Muscle layer of duodenum (tissue), 2 donors: ENCODE results near the gene TJP1.
"Not testable (repeated sequence)": the region's sequence is repeated elsewhere in the genome, so short reads cannot be mapped to it uniquely, and the experiment has no call there.

Experiments
- H3K27ac ChIP-seq: one replicate; pipeline ENCODE4 v1.7.0; 2013; ENCODE audit warnings: mild to moderate bottlenecking, low read length
- H3K27me3 ChIP-seq: one replicate; pipeline ENCODE4 v1.7.0; 2013; ENCODE audit warnings: low read depth, mild to moderate bottlenecking, control low read depth, low read length
- H3K36me3 ChIP-seq, 2 donors: one replicate each; pipeline ENCODE4 v1.7.0; 2013; ENCODE audit warnings: low read length in 2 of 2, control low read depth in 1 of 2, mild to moderate bottlenecking in 1 of 2; ENCODE audit not compliant: insufficient read depth in 2 of 2, control insufficient read depth in 1 of 2
- H3K4me1 ChIP-seq, 2 donors: one replicate each; pipeline ENCODE4 v1.7.0; 2013; ENCODE audit warnings: low read length in 2 of 2, mild to moderate bottlenecking in 2 of 2, control low read depth in 1 of 2, moderate library complexity in 1 of 2; ENCODE audit not compliant: insufficient read depth in 2 of 2, control insufficient read depth in 1 of 2
- H3K4me3 ChIP-seq, 2 donors: one replicate each; pipeline ENCODE4 v1.7.0; 2013; ENCODE audit warnings: low read length in 2 of 2, low read depth in 1 of 2, mild to moderate bottlenecking in 1 of 2
- H3K9me3 ChIP-seq, 2 donors: one replicate each; pipeline ENCODE4 v1.7.0; 2013; ENCODE audit warnings: low read length in 2 of 2, control low read depth in 1 of 2, mild to moderate bottlenecking in 1 of 2; ENCODE audit not compliant: control insufficient read depth in 1 of 2
- donor health status: healthy.

Gene TJP1

GRCh38 chr15:29749365-29750086 lies 72.7 kb downstream of the TJP1 start:
- peaks cover 0 to 5% of the 10 kb centered on the region in 2 donors for H3K36me3 ChIP-seq
- H3K4me3 ChIP-seq, result no peak overlapping the region
- H3K4me1 ChIP-seq, result peaks cover 0 to 4% of the 10 kb centered on the region in 2 donors
- H3K9me3 ChIP-seq, result no peaks in the 10 kb centered on the region
- H3K27ac ChIP-seq, result no peak overlapping the region
- H3K27me3 ChIP-seq, result no peaks in the 10 kb centered on the region

DNA sequence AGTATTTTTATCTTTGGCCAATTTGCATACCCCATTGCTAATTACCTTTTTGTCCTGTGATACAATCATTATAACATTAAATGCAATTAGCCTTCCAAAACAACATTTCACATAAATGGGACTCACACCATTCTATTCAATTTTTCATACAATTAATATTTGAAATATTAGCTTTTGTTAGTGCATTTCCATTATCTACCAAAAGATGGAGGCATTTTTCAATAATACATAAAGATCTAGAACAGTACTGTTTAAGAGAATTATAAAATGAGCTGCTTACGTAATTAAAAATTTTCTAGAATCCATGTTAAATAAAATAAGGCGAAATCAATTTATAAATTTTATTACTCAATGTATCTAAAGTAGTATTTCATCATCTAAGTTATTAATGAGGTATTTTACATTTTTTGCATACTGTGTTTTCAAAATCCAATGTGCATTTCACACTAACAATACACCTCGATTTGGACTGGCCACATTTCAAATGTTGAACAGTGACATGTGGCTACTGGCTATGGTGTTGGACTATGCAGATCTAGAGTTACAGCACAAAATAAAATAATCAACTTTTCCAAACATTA lies 74.3 kb downstream of the TJP1 start:
- H3K4me1 ChIP-seq, result peaks cover 0 to 4% of the 10 kb centered on the region in 2 donors
- no peak overlapping the region for H3K4me3 ChIP-seq
- no peaks in the 10 kb centered on the region for H3K27me3 ChIP-seq
- no peaks in the 10 kb centered on the region for H3K36me3 ChIP-seq
- H3K27ac ChIP-seq, result no peak overlapping the region
- no peaks in the 10 kb centered on the region for H3K9me3 ChIP-seq

GRCh38 chr15:29743475-29743874 lies 78.8 kb downstream of the TJP1 start:
- H3K4me1 ChIP-seq, result no peaks in the 10 kb centered on the region
- peaks cover 12 to 17% of the 10 kb centered on the region in 2 donors for H3K36me3 ChIP-seq
- no peaks in the 10 kb centered on the region for H3K9me3 ChIP-seq
- H3K27ac ChIP-seq, result no peak overlapping the region
- no peaks in the 10 kb centered on the region for H3K27me3 ChIP-seq
- H3K4me3 ChIP-seq, result no peak overlapping the region

DNA sequence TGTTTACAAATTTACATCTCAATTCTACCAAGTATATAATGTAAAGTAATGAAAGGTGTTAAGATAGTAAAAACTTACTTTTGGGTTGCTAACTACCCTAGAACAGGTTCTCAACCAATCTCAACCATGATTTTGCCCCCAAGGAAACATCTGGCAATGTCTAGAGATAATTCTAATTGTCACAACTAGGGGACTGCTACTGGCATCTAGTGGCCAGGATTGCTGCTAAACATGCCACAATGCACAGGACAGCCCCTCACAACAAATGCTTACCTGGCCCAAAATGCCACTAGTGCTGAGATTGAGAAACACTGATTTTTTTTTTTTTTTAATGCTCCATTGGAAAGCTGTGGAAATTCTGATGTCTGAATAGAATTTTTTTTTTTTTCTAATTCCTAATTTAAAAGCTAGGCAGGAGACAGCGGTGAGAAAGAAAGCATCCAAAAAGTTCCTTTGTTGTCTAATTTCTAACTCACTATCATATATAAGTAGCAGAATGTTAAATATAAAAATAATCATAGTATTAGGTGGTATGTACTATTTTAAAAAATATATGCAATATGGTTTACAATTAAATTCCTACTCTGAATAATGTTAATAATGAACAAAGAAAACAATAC lies 81.5 kb downstream of the TJP1 start:
- H3K27me3 ChIP-seq, result no peaks in the 10 kb centered on the region
- peaks cover 0 to 4% of the 10 kb centered on the region in 2 donors for H3K4me1 ChIP-seq
- H3K36me3 ChIP-seq, result peaks cover 24 to 38% of the 10 kb centered on the region in 2 donors
- H3K9me3 ChIP-seq, result no peaks in the 10 kb centered on the region
- H3K4me3 ChIP-seq, result no peak overlapping the region
- H3K27ac ChIP-seq, result no peak overlapping the region

DNA sequence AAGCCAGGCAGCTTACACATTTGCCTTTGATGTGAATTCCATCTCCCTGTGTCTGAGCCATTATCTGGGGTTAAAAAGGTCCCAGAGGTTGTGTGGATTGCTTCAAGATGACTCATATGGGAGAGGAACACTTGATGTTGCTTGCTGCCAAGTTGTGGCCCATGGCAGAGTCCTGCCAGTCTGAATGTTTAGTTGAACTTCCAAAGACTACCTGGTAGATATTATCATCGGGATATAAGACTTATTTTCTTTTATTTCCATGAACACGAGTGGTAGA lies 85.6 kb downstream of the TJP1 start:
- Histone ChIP-seq H3K27ac (no peak overlapping the region), H3K27me3 (no peaks in the 10 kb centered on the region), H3K9me3 (no peaks in the 10 kb centered on the region), H3K4me1 (peaks cover 4 to 7% of the 10 kb centered on the region in 2 donors), H3K4me3 (no peak overlapping the region), H3K36me3 (peaks cover 35 to 43% of the 10 kb centered on the region in 2 donors)

GRCh38 chr15:29736012-29736743 lies 86.1 kb downstream of the TJP1 start:
- no peak overlapping the region for H3K4me3 ChIP-seq
- H3K9me3 ChIP-seq, result no peaks in the 10 kb centered on the region
- no peak overlapping the region for H3K27ac ChIP-seq
- no peaks in the 10 kb centered on the region for H3K27me3 ChIP-seq
- peaks cover 4 to 7% of the 10 kb centered on the region in 2 donors for H3K4me1 ChIP-seq
- peaks cover 31 to 42% of the 10 kb centered on the region in 2 donors for H3K36me3 ChIP-seq

GRCh38 chr15:29734917-29735572 lies 87.2 kb downstream of the TJP1 start:
- Histone ChIP-seq H3K27me3 (no peaks in the 10 kb centered on the region), H3K36me3 (peaks cover 31 to 48% of the 10 kb centered on the region in 2 donors), H3K4me3 (no peak overlapping the region), H3K27ac (no peak overlapping the region), H3K4me1 (peaks cover 4 to 7% of the 10 kb centered on the region in 2 donors), H3K9me3 (no peaks in the 10 kb centered on the region)

- peaks cover 4 to 10% of the 10 kb centered on the region in 2 donors for H3K4me1 ChIP-seq
- peaks cover 32 to 45% of the 10 kb centered on the region in 2 donors for H3K36me3 ChIP-seq
- H3K9me3 ChIP-seq, result no peaks in the 10 kb centered on the region
- H3K27me3 ChIP-seq, result no peaks in the 10 kb centered on the region
- no peak overlapping the region for H3K27ac ChIP-seq
- H3K4me3 ChIP-seq, result no peak overlapping the region
These were observed 90.4 kb downstream of the TJP1 start for GRCh38 chr15:29731865-29732264.

GRCh38 chr15:29730471-29730870 lies 91.8 kb downstream of the TJP1 start:
- not testable (repeated sequence) for H3K4me1 ChIP-seq, H3K27me3 ChIP-seq, H3K9me3 ChIP-seq, H3K4me3 ChIP-seq, H3K27ac ChIP-seq
- H3K36me3 ChIP-seq, result peaks cover 35 to 50% of the 10 kb centered on the region in 2 donors

GRCh38 chr15:29728418-29728817 lies 93.8 kb downstream of the TJP1 start:
- H3K4me3 ChIP-seq, result no peak overlapping the region
- peaks cover 52 to 56% of the 10 kb centered on the region in 2 donors for H3K36me3 ChIP-seq
- no peaks in the 10 kb centered on the region for H3K27me3 ChIP-seq
- no peak overlapping the region for H3K27ac ChIP-seq
- no peaks in the 10 kb centered on the region for H3K9me3 ChIP-seq
- peaks cover 0 to 3% of the 10 kb centered on the region in 2 donors for H3K4me1 ChIP-seq

DNA sequence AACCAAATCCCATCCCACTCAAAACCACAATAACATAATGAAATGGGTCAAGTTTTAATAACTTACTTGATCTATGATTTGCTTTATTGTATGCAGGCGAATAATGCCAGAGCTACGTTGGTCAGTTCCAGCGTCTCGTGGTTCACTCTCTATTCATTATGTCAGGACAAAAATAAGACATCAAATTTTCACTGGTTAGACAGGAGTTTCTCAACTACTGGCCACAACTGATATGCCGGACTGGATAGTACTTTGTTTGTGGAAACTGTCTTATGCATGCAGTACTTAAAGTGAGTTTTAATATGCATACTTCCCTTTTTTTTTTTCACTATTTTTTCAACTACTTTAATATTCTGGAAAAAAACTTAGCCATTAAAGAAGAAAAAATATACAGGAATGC lies 94.4 kb downstream of the TJP1 start:
- peaks cover 0 to 3% of the 10 kb centered on the region in 2 donors for H3K4me1 ChIP-seq
- no peaks in the 10 kb centered on the region for H3K27me3 ChIP-seq
- H3K4me3 ChIP-seq, result no peak overlapping the region
- H3K9me3 ChIP-seq, result no peaks in the 10 kb centered on the region
- peaks cover 51 to 58% of the 10 kb centered on the region in 2 donors for H3K36me3 ChIP-seq
- H3K27ac ChIP-seq, result no peak overlapping the region
